NCI-H460 (cell line): ENCODE data around the gene KIF6. TPM values are rescaled to one million over a fixed set of nuclear protein-coding genes. Genes with fewer than 3 reads are reported as not detected.

ENCODE experiments used
- DNase-seq: peaks from one replicate; pipeline ENCODE4 v3.0.0-alpha.2; 2016; ENCODE audit warnings: low read depth; ENCODE audit errors: extremely low read depth
- total RNA-seq: library from RNA; depleted of rRNA; stranded (reverse); fragments of >200 nt; shearing (Covaris generic); gene quantifications from 2 replicates; pipeline ENCODE4 v1.2.3, GENCODE V29; 2014

KIF6 gene
- total RNA-seq, 1 experiment from 2014 or later: not detected

- DNase-seq: no peak
Measured at GRCh38 chr6:39608652-39609345, 116.4 kb downstream of the KIF6 start.

DNA sequence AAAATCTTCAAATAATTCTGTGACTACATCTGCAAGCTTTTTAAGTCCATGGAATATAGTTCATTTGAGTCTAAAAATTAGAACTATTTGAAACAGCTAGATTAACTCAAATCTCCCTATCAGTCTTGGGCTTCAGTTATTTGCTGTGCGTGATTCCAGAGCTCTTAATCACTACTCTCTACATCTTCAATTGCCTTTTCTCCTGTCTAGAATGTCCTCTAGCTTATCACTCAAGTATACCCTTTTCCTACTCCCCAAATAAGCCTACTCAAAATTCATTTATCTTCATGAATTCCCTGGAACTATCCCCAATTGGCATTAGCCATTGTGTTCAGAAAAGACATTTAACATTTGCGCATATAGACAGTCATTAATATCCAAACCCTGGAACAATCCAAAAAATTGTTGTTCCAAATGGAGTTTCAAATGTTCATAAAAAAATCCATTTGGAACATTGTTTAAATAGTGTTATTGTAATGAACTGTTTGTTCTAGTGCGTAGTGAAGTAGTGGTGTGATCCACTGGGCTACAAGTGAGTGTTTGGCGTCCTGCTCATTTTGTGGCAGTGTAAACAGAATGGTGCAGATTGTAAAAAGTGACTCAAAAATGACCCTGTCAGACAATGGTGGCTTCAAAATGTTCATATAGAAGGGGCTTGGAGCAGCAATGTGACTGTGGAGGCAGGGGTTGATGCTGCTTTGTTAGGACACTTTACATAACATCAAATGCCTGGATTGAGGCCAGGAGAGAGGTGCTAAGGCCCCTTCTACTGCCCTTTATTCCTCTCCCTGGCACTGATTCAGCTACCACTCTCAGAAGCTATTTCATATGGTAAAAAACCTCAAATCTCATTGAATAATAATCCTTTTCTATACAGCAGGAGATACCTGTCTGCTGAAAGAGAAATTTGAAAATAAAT, 122.3 kb downstream of the KIF6 start:
- no peak for DNase-seq

GRCh38 chr6:39599973-39600372, 125.2 kb downstream of the KIF6 start:
- no peak for DNase-seq

DNA sequence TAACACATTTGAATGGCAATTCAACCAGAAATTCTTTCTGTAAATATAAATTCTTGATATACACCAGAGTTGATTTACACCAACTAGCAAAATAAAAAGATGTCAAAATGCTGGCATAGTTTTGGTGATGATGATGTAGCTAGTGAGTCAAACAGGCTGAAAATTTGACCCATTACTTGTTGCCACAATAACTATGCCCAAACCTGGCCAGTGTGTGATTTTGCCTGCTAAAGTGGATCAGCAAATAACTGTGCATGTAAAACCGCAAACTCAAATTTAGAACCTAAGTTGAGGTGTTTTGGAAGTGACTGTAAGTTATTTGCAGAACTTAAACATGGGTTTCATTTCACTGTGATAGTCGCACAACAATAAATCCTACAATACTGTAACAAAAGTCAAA, 125.9 kb downstream of the KIF6 start:
- no peak for DNase-seq

DNA sequence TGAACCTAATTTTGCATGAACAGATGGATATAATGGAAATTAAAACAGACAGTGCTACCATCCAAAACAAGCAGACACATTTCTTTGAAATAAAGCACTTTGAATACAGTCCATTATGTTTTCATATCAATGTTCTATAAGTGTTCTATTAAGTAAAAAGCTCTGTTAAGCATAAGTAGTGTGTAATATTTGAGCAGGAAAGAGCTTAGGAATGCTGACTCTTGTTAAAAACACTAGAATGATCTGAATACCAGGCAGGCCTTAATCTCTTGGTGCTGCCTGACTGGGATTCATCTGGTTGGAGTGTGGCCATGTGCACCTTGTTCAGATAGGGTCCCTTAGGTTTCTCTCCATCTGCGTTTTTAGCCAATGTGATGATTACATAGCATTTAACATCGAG, 130.9 kb downstream of the KIF6 start:
- DNase-seq: no peak

- DNase-seq: no peak
Measured at GRCh38 chr6:39593646-39594045, 131.6 kb downstream of the KIF6 start.

GRCh38 chr6:39590871-39591393, 134.3 kb downstream of the KIF6 start:
- DNase-seq: no peak

GRCh38 chr6:39587080-39587479, 138.1 kb downstream of the KIF6 start:
- no peak for DNase-seq

- no peak for DNase-seq
Measured at GRCh38 chr6:39585641-39586040, 139.6 kb downstream of the KIF6 start.

- no peak for DNase-seq
Measured at GRCh38 chr6:39577446-39578165, 147.6 kb downstream of the KIF6 start.

DNA sequence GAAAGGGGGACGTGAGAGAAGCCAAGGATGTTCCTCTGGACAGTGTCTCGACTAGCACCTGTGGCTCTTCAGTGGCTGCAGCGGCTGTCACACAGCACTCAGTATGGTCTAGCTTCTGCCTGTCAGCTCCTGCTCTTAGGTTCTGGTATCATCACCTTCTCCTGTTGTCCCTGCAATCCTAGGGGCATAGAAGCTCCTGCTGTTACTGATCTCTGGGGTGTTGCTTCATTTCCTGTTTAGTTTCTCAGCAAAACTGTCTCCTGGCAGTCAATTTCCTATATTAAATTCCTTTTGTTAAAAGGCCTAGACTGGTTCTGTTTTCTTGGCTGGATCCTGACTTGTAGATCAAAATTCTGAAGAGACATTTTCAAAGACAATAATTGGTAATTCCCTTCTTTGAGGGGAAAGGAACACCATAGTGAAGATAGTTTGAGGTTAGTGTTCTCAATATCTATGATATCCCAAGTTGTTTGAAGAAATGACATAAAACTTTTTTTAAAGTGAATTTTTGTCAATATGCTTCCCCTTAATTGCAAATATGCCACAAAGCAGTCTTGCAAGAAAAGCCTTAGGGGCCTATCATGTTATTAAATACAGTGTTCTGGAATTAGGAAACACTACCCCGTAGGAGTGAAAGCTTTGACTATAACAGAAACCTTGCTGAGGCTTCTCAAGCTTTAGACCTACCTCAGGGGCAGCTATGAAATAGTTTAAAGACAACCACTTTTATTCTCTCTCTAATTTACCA, 148.5 kb downstream of the KIF6 start:
- no peak for DNase-seq

- no peak for DNase-seq
Measured at GRCh38 chr6:39574991-39575390, 150.2 kb downstream of the KIF6 start.

GRCh38 chr6:39573541-39573940, 151.7 kb downstream of the KIF6 start:
- no peak for DNase-seq

DNA sequence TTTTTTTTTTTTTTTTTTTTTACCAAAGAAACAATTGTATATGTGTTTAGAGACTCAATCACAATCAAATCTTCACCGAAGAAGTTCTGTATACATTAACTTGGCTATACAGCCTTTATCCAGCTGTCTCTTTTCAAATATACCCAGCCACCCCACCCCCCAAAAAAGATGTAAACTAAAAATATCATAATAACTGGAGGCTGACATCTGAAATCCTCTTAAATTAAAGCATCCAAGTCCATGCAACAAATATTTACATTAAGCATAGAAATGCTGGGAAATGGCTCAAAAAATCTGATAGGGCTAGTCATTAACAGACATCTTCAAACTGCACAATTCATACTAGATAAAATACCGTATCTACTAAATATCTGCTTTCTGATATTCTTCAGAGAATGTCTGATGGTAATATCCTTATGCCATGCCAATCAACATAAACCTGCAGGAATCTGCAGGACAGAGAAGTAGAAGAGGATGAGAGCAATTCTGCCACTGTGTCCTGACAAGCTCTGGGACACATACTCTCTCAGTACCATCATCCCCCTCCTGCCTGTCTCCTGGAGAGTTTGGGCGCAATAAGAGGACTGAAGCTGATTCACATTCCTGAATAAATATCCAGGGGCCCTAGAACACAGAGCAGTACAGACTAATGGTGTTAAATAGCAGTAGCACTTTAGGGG, 152.4 kb downstream of the KIF6 start:
- no peak for DNase-seq

DNA sequence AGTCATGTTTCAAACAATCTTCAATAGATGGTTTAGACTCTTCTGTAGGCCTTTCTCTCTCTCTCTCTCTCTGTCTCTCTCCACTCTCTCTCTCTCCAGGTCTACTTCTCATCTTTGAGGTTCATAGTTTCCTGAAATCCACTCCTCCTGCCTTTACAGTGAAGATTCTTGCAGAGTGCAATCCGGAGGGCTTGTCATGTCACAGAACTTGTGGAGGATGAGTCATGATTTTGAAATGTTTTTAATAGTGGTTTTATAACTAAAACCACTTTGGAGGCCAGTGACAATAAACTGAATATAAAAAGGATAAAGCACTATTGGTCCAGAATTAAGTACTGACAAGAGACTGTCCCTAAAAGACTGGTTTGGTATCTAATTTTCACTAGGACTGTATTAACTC, 156.3 kb downstream of the KIF6 start:
- no peak for DNase-seq

DNA sequence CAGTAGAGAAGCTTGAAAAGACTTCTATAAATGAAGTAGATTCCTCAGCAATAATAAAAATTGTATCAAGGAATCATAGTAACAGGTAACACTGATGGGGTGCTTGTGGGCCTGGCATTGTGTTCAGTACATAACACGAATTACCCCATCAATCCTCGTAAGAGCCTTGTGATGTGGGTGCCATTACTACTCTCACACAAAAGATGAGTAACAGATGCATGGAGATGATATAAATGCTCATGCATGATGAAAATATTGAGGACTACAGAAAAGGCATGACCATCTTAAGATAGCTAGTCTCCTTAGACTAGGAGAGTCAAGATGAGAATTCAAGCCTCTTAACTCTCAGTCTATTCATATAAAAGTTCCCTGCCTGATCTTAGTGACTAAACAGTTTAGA, 158.1 kb downstream of the KIF6 start:
- DNase-seq: no peak

DNA sequence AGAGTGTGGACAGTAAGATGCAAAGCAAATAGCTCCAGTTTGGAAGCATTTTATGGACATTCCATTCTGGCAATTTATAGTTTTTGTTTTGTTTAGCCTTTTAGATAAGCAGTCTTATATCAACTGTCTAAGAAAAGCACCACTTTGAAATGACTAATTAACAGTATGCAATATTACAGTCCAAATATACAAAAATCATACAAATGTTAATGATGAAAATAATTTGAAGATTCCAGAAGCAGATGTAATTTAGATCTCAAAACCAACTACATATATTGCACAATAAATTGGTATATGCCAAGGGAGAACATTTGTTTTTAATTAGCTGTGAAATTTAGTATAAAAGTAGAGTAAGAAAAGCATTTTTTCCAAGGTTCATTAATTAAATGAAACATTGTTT, 158.8 kb downstream of the KIF6 start:
- DNase-seq: no peak

GRCh38 chr6:39565956-39566355, 159.3 kb downstream of the KIF6 start:
- no peak for DNase-seq

GRCh38 chr6:39563566-39564311, 161.5 kb downstream of the KIF6 start:
- DNase-seq: no peak
